Nephron progenitor cell (in vitro differentiated cells): ENCODE measurements around the gene FNIP2.

Experiments used
- DNase-seq: peaks from one replicate; pipeline ENCODE4 v3.0.0; 2021
- H3K27ac Mint-ChIP-seq: 2 replicates; pipeline ENCODE4 v1.8.0; 2021; ENCODE audit warnings: mild to moderate bottlenecking, moderate library complexity, mixed read lengths
- H3K27me3 Mint-ChIP-seq: 2 replicates; pipeline ENCODE4 v1.8.0; 2021; ENCODE audit warnings: mild to moderate bottlenecking, low read depth, mixed read lengths; ENCODE audit not compliant: poor library complexity
- H3K36me3 Mint-ChIP-seq: 2 replicates; pipeline ENCODE4 v1.8.0; 2021; ENCODE audit warnings: low read depth, mixed read lengths
- H3K4me1 Mint-ChIP-seq: 2 replicates; pipeline ENCODE4 v1.8.0; 2021; ENCODE audit warnings: mixed read lengths
- H3K4me3 Mint-ChIP-seq: 2 replicates; pipeline ENCODE4 v1.8.0; 2021; ENCODE audit warnings: mild to moderate bottlenecking, moderate library complexity, mixed read lengths
- H3K9me3 Mint-ChIP-seq: 2 replicates; pipeline ENCODE4 v1.8.0; 2021; ENCODE audit warnings: mild to moderate bottlenecking, moderate library complexity, mixed read lengths
- CTCF ChIP-seq: fragments of 200-600 bp; sonication (generic); IDR thresholded peaks from 2 replicates; pipeline ENCODE4 v1.5.0; 2021; ENCODE audit warnings: antibody characterized with exemption

FNIP2 gene

GRCh38 chr4:158836828-158837449 lies 68.1 kb downstream of the FNIP2 start:
- H3K4me3 Mint-ChIP-seq: no peak overlapping the region
- H3K27ac Mint-ChIP-seq: peak overlapping the region; percentile 15
- peaks cover 3% of the 10 kb centered on the region for H3K27me3 Mint-ChIP-seq
- no peaks in the 10 kb centered on the region for H3K9me3 Mint-ChIP-seq
- DNase-seq: no peak
- peaks cover 29% of the 10 kb centered on the region for H3K4me1 Mint-ChIP-seq
- TF ChIP-seq CTCF: no peak
- H3K36me3 Mint-ChIP-seq: peaks cover 52% of the 10 kb centered on the region

- no peaks in the 10 kb centered on the region for H3K9me3 Mint-ChIP-seq
- H3K27me3 Mint-ChIP-seq: peaks cover 3% of the 10 kb centered on the region
- TF ChIP-seq CTCF: no peak
- H3K4me3 Mint-ChIP-seq: no peak overlapping the region
- no peak overlapping the region for H3K27ac Mint-ChIP-seq
- peaks cover 48% of the 10 kb centered on the region for H3K36me3 Mint-ChIP-seq
- DNase-seq: no peak
- peaks cover 29% of the 10 kb centered on the region for H3K4me1 Mint-ChIP-seq
Measured at GRCh38 chr4:158837527-158838141, 68.8 kb downstream of the FNIP2 start.

- no peaks in the 10 kb centered on the region for H3K9me3 Mint-ChIP-seq
- H3K4me3 Mint-ChIP-seq: no peak overlapping the region
- peaks cover 3% of the 10 kb centered on the region for H3K27me3 Mint-ChIP-seq
- TF ChIP-seq CTCF: no peak
- H3K27ac Mint-ChIP-seq: no peak overlapping the region
- peaks cover 18% of the 10 kb centered on the region for H3K4me1 Mint-ChIP-seq
- no peak for DNase-seq
- H3K36me3 Mint-ChIP-seq: peaks cover 44% of the 10 kb centered on the region
Measured at GRCh38 chr4:158840131-158840530, 71.3 kb downstream of the FNIP2 start.

GRCh38 chr4:158841540-158841939 lies 72.7 kb downstream of the FNIP2 start:
- Mint-ChIP-seq H3K9me3 (no peaks in the 10 kb centered on the region), H3K36me3 (peaks cover 35% of the 10 kb centered on the region), H3K27ac (no peak overlapping the region), H3K27me3 (peaks cover 3% of the 10 kb centered on the region), H3K4me3 (no peak overlapping the region), H3K4me1 (peaks cover 7% of the 10 kb centered on the region)
- DNase-seq: no peak
- TF ChIP-seq CTCF: no peak

GRCh38 chr4:158845311-158846041 lies 76.7 kb downstream of the FNIP2 start:
- H3K4me3 Mint-ChIP-seq: no peak overlapping the region
- peaks cover 29% of the 10 kb centered on the region for H3K36me3 Mint-ChIP-seq
- H3K4me1 Mint-ChIP-seq: peaks cover 4% of the 10 kb centered on the region
- TF ChIP-seq CTCF: no peak
- H3K27me3 Mint-ChIP-seq: peaks cover 2% of the 10 kb centered on the region
- DNase-seq: no peak
- H3K9me3 Mint-ChIP-seq: no peaks in the 10 kb centered on the region
- no peak overlapping the region for H3K27ac Mint-ChIP-seq
